GM12878 (cell line): ENCODE results near the gene AKR1B1. TPM values are rescaled to one million over a fixed set of nuclear protein-coding genes. Genes with fewer than 3 reads are reported as not detected.

ENCODE experiments used
- ATAC-seq: fragments of 200-7000 bp; cut with Tn5 transposase; 3 replicates; pipeline ENCODE4 v1.9.1; 2020; ENCODE audit warnings: mild to moderate bottlenecking, moderate library complexity
- BruUV-seq: library from RNA; stranded (reverse); fragments of 400-500 nt; replicated peaks from 2 replicates; lab custom pipeline; 2021; lab: Mats Ljungman, UMichigan
- CTCF ChIA-PET: fragments of 300-600 bp; sonication (Branson Sonifier 250); formaldehyde crosslinking; extraction: SDS; loops from one replicate; lab custom pipeline; 2021; ENCODE audit warnings: inconsistent platforms; lab: Yijun Ruan, JAX
- POLR2A ChIA-PET: fragments of 350-600 bp; formaldehyde crosslinking; extraction: SDS; loops from one replicate; lab custom pipeline; 2021; ENCODE audit warnings: inconsistent platforms; lab: Charles Lee
- RAD21 ChIA-PET: fragments of 300-600 bp; sonication (Branson Sonifier 250); formaldehyde crosslinking; loops from one replicate; lab custom pipeline; 2023; ENCODE audit warnings: antibody characterized with exemption; ENCODE audit not compliant: unreplicated experiment; lab: Charles Lee
- SMC1A ChIA-PET: fragments of 300-600 bp; sonication (Branson Sonifier 250); formaldehyde crosslinking; loops from one replicate; lab custom pipeline; 2023; ENCODE audit not compliant: unreplicated experiment, uncharacterized antibody; lab: Charles Lee
- DNase-seq: peaks from one replicate; pipeline ENCODE4 v3.0.0-alpha.2; 2011; ENCODE audit warnings: low read depth, low spot score
- FAIRE-seq: peaks from 3 replicates; lab custom pipeline; 2011; peaks lifted over from hg19 to GRCh38; lab: Jason Lieb, UNC
- H2AFZ ChIP-seq: 2 replicates; pipeline ENCODE4 v1.6.0; 2011; ENCODE audit warnings: low read depth, low read length, control low read depth; ENCODE audit not compliant: control insufficient read depth
- H3K27ac ChIP-seq: 2 replicates; pipeline ENCODE4 v1.5.1; 2011; ENCODE audit warnings: control low read depth; ENCODE audit not compliant: control insufficient read depth, insufficient read depth
- H3K27me3 ChIP-seq, 2 experiments: replicated peaks in 1 of 2; 2 replicates each; pipeline versions ENCODE4 v1.6.0 to v1.6.1; 2011; ENCODE audit warnings: low read length in 1 of 2; ENCODE audit not compliant: control insufficient read depth in 2 of 2, insufficient read depth in 2 of 2
- H3K36me3 ChIP-seq, 2 experiments: 2 replicates each; pipeline ENCODE4 v1.5.1; 2011; ENCODE audit warnings: low read length in 1 of 2; ENCODE audit not compliant: control insufficient read depth in 2 of 2, insufficient read depth in 2 of 2
- H3K4me1 ChIP-seq: 2 replicates; pipeline ENCODE4 v1.6.1; 2011; ENCODE audit warnings: mild to moderate bottlenecking, low read length, moderate library complexity, mixed read lengths; ENCODE audit not compliant: control insufficient read depth, insufficient read depth
- H3K4me2 ChIP-seq: 2 replicates; pipeline ENCODE4 v1.6.0; 2011; ENCODE audit warnings: control low read depth; ENCODE audit not compliant: control insufficient read depth, insufficient read depth
- H3K4me3 ChIP-seq: fragments of 200-600 bp; sonication (generic); 2 replicates; pipeline ENCODE4 v1.5.1; 2016
- H3K79me2 ChIP-seq: 2 replicates; pipeline ENCODE4 v1.6.0; 2011; ENCODE audit warnings: low read length; ENCODE audit not compliant: control insufficient read depth, insufficient read depth
- H3K9ac ChIP-seq: 2 replicates; pipeline ENCODE4 v1.8.0; 2011; ENCODE audit warnings: low read length, control low read depth, mixed read lengths; ENCODE audit not compliant: control insufficient read depth, insufficient read depth
- H3K9me3 ChIP-seq: replicated peaks from 3 replicates; pipeline ENCODE4 v1.5.1; 2011; ENCODE audit warnings: mild to moderate bottlenecking, low read length; ENCODE audit not compliant: control insufficient read depth, insufficient read depth
- H4K20me1 ChIP-seq: 2 replicates; pipeline ENCODE4 v1.6.0; 2011; ENCODE audit not compliant: control insufficient read depth, insufficient read depth
- EED ChIP-seq: sonication (generic); IDR thresholded peaks from 2 replicates; pipeline ENCODE4 v1.6.1; 2016; ENCODE audit warnings: antibody characterized with exemption, low read depth
- ESRRA ChIP-seq: IDR thresholded peaks from 2 replicates; pipeline ENCODE4 v1.6.1; 2012; ENCODE audit warnings: mild to moderate bottlenecking, low read length, improper control_type of control experiment
- IKZF1 ChIP-seq: fragments of 450-650 bp; conservative IDR thresholded peaks from 2 replicates; pipeline ENCODE4 v1.6.1; 2017; ENCODE audit warnings: antibody characterized with exemption, mild to moderate bottlenecking
- IRF4 ChIP-seq: IDR thresholded peaks from 2 replicates; pipeline ENCODE4 v1.6.1; 2011; ENCODE audit warnings: low read depth, low read length
- MEF2B ChIP-seq: fragments of 450-650 bp; IDR thresholded peaks from 2 replicates; pipeline ENCODE4 v1.6.1; 2018; ENCODE audit warnings: mild to moderate bottlenecking, moderate library complexity; ENCODE audit not compliant: partially characterized antibody, poor library complexity, severe bottlenecking
- MYB ChIP-seq: fragments of 150-350 bp; IDR thresholded peaks from 2 replicates; pipeline ENCODE4 v1.6.1; 2014; ENCODE audit warnings: mild to moderate bottlenecking, low read depth, low read length, borderline replicate concordance
- NFYA ChIP-seq: IDR thresholded peaks from 2 replicates; pipeline ENCODE4 v1.6.1; 2011; ENCODE audit warnings: low read depth, mild to moderate bottlenecking, low read length, improper control_type of control experiment, borderline replicate concordance
- NRF1 ChIP-seq: conservative IDR thresholded peaks from 2 replicates; pipeline ENCODE4 v1.6.1; 2011; ENCODE audit warnings: mild to moderate bottlenecking, low read depth, low read length, improper control_type of control experiment
- RAD21 ChIP-seq: IDR thresholded peaks from 2 replicates; pipeline ENCODE4 v1.6.1; 2011; ENCODE audit warnings: mild to moderate bottlenecking, low read depth, low read length, moderate library complexity; ENCODE audit not compliant: insufficient read depth
- SMC3 ChIP-seq: IDR thresholded peaks from 2 replicates; pipeline ENCODE4 v1.6.1; 2011; ENCODE audit warnings: low read length, improper control_type of control experiment, borderline replicate concordance
- SREBF2 ChIP-seq: IDR thresholded peaks from 2 replicates; pipeline ENCODE4 v1.6.1; 2012; ENCODE audit warnings: mild to moderate bottlenecking, low read length
- STAT3 ChIP-seq: IDR thresholded peaks from 2 replicates; pipeline ENCODE4 v1.6.1; 2011; ENCODE audit warnings: low read depth, low read length, improper control_type of control experiment
- ZNF24 ChIP-seq: fragments of 450-650 bp; IDR thresholded peaks from 2 replicates; pipeline ENCODE4 v1.6.1; 2017; ENCODE audit warnings: antibody characterized with exemption, mild to moderate bottlenecking
- ZNF274 ChIP-seq: IDR thresholded peaks from one replicate; pipeline ENCODE4 v1.8.0; 2011; ENCODE audit not compliant: insufficient read length, insufficient read depth
- WGBS: methylation state at CpG from one replicate; pipeline ENCODE4 v1.1.6; 2016; ENCODE audit warnings: low lambda C conversion rate; ENCODE audit not compliant: insufficient replicate concordance, insufficient coverage; ENCODE audit errors: missing lambda C conversion rate; 5-methylcytosine and 5-hydroxymethylcytosine counted together
- in situ Hi-C: fragments of 300-500 bp; cut with MboI; formaldehyde crosslinking; loops from 9 replicates; pipeline ENCODE4 v1.14.3; 2018; ENCODE audit warnings: mixed read lengths
- intact Hi-C: fragments of 100-400 bp; cut with micrococcal nuclease; formaldehyde crosslinking; loops from one replicate; pipeline ENCODE4 v1.14.2; 2022; ENCODE audit not compliant: unreplicated experiment
- polyA plus RNA-seq, 11 experiments: library from polyadenylated mRNA; depleted of rRNA in 4 of 11; unstranded in 6 of 11; stranded (reverse) in 5 of 11; fragments of >200 nt; fragmentation: Nextera tagmentation in 4 of 11; fragmentation: Illumina TruSeq in 1 of 11; extraction: Ambion mirVana in 4 of 11; extraction: Trizol in 1 of 11; gene quantifications; 1 replicate in 1 of 11; 2 replicates in 10 of 11; pipeline versions ENCODE4 v1.2.1 to v1.2.3, GENCODE V29; 2011 to 2016; ENCODE audit warnings: inconsistent platforms in 2 of 11, missing spikeins in 2 of 11, low read depth in 1 of 11
- total RNA-seq, 4 experiments: library from RNA; depleted of rRNA in 3 of 4; stranded (reverse); fragments of >200 nt in 3 of 4; fragmentation: Illumina TruSeq in 1 of 4; extraction: Trizol in 1 of 4; gene quantifications; 2 replicates each; pipeline versions ENCODE4 v1.2.1 to v1.2.3, GENCODE V29; 2013 to 2021
- TF ChIP-seq, protein P1 (sequence below): IDR thresholded peaks from 2 replicates; pipeline ENCODE4 v1.6.1; 2012; ENCODE audit warnings: mild to moderate bottlenecking, low read depth, low read length
- TF ChIP-seq, protein P2 (sequence below): fragments of 450-650 bp; formaldehyde crosslinking; IDR thresholded peaks from 2 replicates; pipeline ENCODE4 v1.4.0; 2020; ENCODE audit warnings: mild to moderate bottlenecking, moderate library complexity
- TF ChIP-seq, protein P3 (sequence below): IDR thresholded peaks from 2 replicates; pipeline ENCODE4 v1.6.1; 2011; ENCODE audit warnings: low read depth, mild to moderate bottlenecking, low read length, moderate library complexity, borderline replicate concordance; ENCODE audit errors: extremely low read depth

Gene AKR1B1
- total and polyA plus RNA-seq, 10 of the 15 experiments (the other 5 are each of a cell fraction or from before 2014, with no cell fraction given): 40.4 to 252 (median 156) TPM

DNA sequence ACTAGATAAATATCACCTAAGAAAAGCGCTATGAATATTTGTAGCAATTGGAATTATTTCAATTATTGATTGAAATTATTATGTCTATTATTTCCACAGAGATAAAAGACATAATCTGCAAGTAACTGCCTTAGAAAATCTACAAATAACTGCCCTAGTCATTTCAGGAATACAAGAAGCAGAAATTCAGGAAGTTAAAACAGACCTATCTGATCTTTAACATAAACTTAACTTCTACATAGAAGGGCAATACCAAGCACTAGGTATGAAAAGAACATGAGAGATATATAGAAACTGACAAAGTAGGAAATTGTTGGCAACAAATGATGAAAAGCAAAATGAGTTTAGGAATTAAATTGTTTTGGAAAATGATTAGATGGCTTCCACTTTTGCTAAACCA is 36.6 kb upstream of the AKR1B1 start (continued):
- TF ChIP-seq ZNF24 (no peak), ZNF274 (no peak)

DNA sequence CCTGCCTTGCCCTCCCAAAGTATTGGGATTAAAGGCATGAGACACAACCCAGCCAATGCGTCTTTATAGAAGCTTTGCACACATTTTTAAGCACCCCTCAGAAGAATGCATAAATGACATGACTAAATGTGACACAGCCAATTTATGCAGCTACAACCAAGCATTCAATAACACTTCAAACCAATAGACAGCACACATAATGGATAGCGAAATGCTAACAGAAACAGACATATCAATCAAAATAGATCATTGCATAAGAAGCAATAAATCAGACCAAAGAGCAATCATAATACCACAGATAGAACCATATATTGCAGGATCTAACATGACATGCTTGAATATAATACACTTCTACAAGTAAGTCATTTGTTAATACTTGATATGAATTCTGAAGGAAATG is 34.2 kb upstream of the AKR1B1 start:
- CTCF ChIA-PET: no interaction called here
- H2AFZ ChIP-seq: no peak overlapping the region
- POLR2A ChIA-PET: no interaction called here
- H3K9me3 ChIP-seq: no peaks in the 10 kb centered on the region
- H4K20me1 ChIP-seq: no peaks in the 10 kb centered on the region
- intact Hi-C loops: no loop called here
- no peak overlapping the region for H3K4me2 ChIP-seq
- H3K79me2 ChIP-seq: no peaks in the 10 kb centered on the region
- BruUV-seq: no TSS peak
- no peak overlapping the region for H3K27ac ChIP-seq
- RAD21 ChIA-PET: no interaction called here
- no peak for DNase-seq
- H3K4me1 ChIP-seq: no peaks in the 10 kb centered on the region
- H3K27me3 ChIP-seq: no peaks in the 10 kb centered on the region
- no peaks in the 10 kb centered on the region for H3K36me3 ChIP-seq
- 10% methylated on average over 2 of the region's 2 CpGs for WGBS
- FAIRE-seq: no peak
- SMC1A ChIA-PET: interaction anchor here (1.1 kb wide), 1 partner anchor 16 kb away, joined by 3 read pairs; no protein-coding TSS in a partner anchor
- ATAC-seq: no peak
- in situ Hi-C loops: no loop called here
- no peak overlapping the region for H3K9ac ChIP-seq
- H3K4me3 ChIP-seq: no peak overlapping the region
- no peak for TF ChIP-seq SMC3
- TF ChIP-seq, protein P1, sequence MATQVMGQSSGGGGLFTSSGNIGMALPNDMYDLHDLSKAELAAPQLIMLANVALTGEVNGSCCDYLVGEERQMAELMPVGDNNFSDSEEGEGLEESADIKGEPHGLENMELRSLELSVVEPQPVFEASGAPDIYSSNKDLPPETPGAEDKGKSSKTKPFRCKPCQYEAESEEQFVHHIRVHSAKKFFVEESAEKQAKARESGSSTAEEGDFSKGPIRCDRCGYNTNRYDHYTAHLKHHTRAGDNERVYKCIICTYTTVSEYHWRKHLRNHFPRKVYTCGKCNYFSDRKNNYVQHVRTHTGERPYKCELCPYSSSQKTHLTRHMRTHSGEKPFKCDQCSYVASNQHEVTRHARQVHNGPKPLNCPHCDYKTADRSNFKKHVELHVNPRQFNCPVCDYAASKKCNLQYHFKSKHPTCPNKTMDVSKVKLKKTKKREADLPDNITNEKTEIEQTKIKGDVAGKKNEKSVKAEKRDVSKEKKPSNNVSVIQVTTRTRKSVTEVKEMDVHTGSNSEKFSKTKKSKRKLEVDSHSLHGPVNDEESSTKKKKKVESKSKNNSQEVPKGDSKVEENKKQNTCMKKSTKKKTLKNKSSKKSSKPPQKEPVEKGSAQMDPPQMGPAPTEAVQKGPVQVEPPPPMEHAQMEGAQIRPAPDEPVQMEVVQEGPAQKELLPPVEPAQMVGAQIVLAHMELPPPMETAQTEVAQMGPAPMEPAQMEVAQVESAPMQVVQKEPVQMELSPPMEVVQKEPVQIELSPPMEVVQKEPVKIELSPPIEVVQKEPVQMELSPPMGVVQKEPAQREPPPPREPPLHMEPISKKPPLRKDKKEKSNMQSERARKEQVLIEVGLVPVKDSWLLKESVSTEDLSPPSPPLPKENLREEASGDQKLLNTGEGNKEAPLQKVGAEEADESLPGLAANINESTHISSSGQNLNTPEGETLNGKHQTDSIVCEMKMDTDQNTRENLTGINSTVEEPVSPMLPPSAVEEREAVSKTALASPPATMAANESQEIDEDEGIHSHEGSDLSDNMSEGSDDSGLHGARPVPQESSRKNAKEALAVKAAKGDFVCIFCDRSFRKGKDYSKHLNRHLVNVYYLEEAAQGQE: no peak
- no peak for TF ChIP-seq NRF1
- TF ChIP-seq ZNF274: no peak
- TF ChIP-seq RAD21: no peak
- no peak for TF ChIP-seq MEF2B
- TF ChIP-seq IKZF1: no peak
- no peak for TF ChIP-seq IRF4
- TF ChIP-seq SREBF2: no peak
- TF ChIP-seq, protein P2, sequence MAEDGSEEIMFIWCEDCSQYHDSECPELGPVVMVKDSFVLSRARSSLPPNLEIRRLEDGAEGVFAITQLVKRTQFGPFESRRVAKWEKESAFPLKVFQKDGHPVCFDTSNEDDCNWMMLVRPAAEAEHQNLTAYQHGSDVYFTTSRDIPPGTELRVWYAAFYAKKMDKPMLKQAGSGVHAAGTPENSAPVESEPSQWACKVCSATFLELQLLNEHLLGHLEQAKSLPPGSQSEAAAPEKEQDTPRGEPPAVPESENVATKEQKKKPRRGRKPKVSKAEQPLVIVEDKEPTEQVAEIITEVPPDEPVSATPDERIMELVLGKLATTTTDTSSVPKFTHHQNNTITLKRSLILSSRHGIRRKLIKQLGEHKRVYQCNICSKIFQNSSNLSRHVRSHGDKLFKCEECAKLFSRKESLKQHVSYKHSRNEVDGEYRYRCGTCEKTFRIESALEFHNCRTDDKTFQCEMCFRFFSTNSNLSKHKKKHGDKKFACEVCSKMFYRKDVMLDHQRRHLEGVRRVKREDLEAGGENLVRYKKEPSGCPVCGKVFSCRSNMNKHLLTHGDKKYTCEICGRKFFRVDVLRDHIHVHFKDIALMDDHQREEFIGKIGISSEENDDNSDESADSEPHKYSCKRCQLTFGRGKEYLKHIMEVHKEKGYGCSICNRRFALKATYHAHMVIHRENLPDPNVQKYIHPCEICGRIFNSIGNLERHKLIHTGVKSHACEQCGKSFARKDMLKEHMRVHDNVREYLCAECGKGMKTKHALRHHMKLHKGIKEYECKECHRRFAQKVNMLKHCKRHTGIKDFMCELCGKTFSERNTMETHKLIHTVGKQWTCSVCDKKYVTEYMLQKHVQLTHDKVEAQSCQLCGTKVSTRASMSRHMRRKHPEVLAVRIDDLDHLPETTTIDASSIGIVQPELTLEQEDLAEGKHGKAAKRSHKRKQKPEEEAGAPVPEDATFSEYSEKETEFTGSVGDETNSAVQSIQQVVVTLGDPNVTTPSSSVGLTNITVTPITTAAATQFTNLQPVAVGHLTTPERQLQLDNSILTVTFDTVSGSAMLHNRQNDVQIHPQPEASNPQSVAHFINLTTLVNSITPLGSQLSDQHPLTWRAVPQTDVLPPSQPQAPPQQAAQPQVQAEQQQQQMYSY (CRISPR knock-in tag): no peak
- TF ChIP-seq NFYA: no peak
- no peak for TF ChIP-seq MYB
- TF ChIP-seq, protein P3, sequence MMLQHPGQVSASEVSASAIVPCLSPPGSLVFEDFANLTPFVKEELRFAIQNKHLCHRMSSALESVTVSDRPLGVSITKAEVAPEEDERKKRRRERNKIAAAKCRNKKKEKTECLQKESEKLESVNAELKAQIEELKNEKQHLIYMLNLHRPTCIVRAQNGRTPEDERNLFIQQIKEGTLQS: no peak
- no peak for TF ChIP-seq ESRRA
- TF ChIP-seq STAT3: no peak
- no peak for TF ChIP-seq EED
